GM12875 (cell line): ENCODE results near the gene SIAH3.

Experiments used
- H3K4me3 ChIP-seq: one replicate; pipeline ENCODE4 v1.5.1; 2011; ENCODE audit warnings: low read depth, low read length, control low read depth
- TF ChIP-seq, protein P1 (sequence below): IDR thresholded peaks from 2 replicates; pipeline ENCODE4 v1.5.1; 2011; ENCODE audit warnings: low read depth, mild to moderate bottlenecking, control low read depth, inconsistent platforms, low read length, moderate library complexity, borderline replicate concordance; ENCODE audit not compliant: insufficient read depth

Gene SIAH3

DNA sequence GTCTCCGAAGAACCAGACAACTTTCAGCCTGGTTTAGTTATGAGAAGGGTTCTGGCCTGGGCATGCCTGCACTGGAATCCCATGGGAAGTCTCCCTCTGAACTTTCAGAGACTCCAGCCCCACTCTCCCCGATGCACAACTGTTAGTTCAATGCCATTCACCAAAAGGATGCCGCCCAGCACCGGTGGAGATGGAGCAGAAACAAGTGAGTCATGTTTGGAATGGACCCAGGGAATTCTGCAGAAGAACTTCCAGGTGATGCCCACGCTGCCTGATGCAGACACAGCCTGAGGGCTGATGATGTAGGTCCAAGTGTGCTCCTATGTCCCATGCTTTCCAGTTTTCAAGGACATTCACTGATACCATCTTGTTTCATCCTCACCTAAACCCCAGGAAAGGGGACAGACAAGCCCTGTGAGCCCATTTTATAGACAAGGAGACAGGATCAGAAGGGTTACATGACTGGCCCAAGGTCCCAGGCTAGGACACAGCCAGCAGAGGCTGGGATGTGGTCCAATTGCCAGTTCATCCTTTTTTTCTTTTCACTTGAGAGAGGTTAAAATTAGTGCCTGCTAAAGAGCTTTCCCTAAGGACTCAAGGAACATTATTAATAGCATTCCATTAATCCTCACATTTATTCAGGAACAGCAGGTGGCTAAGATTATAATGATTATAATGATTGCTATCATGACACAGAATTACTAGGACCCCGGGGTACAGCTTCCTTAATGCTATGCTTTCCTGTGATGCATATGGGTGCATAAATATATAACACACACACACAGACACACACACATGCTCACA lies 39.5 kb downstream of the SIAH3 start:
- TF ChIP-seq, protein P1, sequence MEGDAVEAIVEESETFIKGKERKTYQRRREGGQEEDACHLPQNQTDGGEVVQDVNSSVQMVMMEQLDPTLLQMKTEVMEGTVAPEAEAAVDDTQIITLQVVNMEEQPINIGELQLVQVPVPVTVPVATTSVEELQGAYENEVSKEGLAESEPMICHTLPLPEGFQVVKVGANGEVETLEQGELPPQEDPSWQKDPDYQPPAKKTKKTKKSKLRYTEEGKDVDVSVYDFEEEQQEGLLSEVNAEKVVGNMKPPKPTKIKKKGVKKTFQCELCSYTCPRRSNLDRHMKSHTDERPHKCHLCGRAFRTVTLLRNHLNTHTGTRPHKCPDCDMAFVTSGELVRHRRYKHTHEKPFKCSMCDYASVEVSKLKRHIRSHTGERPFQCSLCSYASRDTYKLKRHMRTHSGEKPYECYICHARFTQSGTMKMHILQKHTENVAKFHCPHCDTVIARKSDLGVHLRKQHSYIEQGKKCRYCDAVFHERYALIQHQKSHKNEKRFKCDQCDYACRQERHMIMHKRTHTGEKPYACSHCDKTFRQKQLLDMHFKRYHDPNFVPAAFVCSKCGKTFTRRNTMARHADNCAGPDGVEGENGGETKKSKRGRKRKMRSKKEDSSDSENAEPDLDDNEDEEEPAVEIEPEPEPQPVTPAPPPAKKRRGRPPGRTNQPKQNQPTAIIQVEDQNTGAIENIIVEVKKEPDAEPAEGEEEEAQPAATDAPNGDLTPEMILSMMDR, result no peak
- no peak overlapping the region for H3K4me3 ChIP-seq

DNA sequence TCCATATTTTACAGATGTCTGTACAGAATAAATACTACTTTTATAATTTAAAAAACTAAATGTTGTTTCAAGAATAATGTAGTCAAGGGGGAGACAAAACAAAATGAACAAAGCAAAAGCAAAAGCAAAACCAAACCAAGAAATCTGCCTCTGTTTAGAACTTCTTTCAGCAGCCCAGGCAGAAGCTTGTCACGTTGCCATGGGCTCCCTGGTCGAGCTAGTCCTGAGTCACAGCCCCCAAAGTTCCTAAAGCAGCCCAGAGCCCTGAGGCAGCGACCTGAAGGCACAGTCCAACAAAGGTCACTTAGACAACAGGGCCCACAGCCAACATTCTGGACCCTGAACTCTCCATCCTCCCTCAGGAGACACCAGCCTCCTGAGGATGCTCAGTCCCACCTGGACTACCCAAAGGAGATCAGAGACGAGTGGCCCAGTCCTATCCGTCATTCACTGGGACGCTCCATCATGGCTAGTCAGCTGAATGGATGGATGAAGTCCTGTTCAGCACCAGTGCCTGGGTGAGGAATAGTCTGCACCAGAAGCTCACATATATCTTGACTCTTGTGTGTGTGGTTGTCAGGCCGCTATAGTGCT lies 41.7 kb downstream of the SIAH3 start:
- no peak overlapping the region for H3K4me3 ChIP-seq
- TF ChIP-seq, protein P1, result no peak

DNA sequence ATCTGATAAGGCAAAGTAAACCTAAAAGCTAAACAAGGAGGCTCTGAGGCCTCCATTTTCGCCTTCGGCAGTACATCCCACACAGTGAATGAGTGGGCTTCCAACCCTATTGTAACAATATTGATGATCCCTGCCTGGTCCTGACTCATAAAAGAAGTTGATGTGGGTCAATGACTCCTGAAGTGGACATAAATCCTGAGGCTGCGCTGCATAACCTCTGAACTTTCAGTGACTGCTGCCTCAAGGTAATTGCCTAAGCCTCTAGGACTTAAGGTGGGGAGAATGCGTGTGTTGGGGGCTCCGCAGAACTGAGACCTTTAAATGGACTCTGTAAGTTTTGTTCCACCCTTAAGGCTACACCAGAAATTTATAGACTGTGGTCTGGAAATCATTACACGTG lies 42.6 kb downstream of the SIAH3 start:
- TF ChIP-seq, protein P1, result no peak
- H3K4me3 ChIP-seq, result no peak overlapping the region

DNA sequence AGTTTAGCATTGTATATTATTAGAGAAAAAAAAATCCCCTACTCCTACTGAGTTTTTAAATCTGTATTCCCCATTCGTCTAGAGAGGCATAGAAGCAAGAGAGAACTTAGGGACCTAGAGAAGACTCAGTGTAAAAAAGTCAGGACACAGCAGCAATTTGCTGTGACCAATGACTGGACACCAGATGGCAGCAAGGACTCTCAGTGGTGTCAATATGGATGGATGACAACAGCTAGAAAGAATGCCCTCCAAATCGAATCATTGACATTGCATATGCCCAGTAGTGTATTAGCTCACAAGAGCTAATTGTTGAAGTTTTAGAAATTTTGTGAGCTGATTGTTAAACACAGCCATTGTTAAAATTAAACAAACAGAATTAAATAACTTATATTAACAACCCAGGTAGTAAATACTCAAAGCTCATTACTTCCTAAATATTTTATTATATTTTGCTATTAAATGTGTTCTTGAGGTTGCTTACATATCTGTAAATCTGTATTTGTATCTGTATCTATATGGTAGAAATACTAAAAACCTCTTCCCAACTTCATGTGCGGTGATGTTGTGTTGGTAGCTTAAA lies 43.9 kb downstream of the SIAH3 start:
- H3K4me3 ChIP-seq, result no peak overlapping the region
- TF ChIP-seq, protein P1, result peak; percentile 51; the same call in 1 of the 2 replicates

DNA sequence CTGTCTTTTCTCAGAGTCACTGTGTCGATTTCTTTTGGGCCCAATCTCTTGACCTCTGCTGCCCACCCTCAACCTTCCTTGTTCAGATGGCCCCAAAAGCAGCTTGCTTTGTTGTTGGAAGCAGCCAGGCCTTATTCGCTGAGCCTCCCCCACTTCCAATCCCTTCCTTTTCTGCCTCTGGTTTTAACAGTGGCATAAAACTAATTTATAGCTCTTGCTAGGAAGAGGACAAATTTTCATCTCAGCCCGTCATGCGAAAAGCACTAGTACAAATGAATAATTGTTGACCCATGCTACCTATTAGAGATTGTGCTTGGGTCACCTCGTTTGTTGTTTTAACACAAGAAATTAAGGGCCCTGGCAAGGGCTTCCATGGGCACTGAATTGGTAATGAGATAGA lies 51.1 kb downstream of the SIAH3 start:
- no peak overlapping the region for H3K4me3 ChIP-seq
- TF ChIP-seq, protein P1, result no peak

DNA sequence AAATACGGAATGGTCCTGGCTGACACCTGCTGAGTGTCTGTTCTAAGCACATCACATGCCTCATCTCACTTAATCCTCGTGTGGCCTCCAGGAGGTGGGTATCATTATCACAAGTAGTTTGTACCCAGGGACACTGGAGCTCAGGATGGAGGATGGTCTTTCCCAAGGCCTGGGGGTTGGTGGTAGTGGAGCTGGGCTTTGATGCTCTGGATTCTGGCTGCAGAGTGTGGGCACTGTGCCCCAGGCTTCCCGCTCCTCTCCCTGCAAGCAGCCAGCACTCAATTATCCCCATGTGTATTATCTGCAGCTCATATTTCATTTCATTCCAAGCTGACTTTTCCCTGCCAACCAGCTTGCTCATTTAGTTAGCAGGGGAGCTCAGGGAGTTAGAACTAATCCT lies 52.1 kb downstream of the SIAH3 start:
- no peak overlapping the region for H3K4me3 ChIP-seq
- TF ChIP-seq, protein P1, result no peak
